Measurements from ENCODE around the gene TNKS2. TPM values are rescaled to one million over a fixed set of nuclear protein-coding genes. Genes with fewer than 3 reads are reported as not detected.
"Not testable (repeated sequence)": the region's sequence is repeated elsewhere in the genome, so short reads cannot be mapped to it uniquely, and the experiment has no call there.

The TNKS2 gene
- total RNA-seq, 1 donor from 2014 or later: 61.3 TPM

DNA sequence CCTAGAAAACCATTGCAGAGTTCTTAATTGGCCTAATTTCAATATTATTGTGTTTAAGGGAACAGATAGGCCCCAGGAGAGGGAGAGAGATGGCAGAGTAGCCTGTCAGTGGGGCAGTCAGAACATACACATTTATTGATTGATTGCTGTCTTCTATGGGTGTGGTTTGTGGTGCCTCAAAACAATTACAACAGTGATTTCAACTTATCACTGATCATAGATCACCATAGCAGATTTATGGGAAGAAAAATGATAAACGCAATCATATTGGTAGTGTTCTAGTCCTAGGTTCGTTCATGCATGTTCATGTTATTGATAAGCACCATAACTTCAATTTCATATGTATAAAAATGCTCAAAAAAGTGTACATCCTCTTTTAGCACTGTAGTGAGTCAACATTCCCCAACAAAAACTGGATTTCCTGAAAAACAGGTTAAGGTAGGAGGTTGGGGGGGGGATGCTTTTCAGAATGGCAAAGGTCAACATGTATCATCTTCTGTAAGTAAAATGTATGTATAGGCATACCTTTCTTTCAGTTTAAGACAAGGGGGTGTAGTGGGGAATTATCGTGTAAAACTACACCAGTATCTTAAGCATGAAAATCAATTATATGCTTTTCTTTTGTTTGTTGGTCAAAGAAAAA, 1.1 kb upstream of the TNKS2 start:
- DNase-seq: no peak

DNA sequence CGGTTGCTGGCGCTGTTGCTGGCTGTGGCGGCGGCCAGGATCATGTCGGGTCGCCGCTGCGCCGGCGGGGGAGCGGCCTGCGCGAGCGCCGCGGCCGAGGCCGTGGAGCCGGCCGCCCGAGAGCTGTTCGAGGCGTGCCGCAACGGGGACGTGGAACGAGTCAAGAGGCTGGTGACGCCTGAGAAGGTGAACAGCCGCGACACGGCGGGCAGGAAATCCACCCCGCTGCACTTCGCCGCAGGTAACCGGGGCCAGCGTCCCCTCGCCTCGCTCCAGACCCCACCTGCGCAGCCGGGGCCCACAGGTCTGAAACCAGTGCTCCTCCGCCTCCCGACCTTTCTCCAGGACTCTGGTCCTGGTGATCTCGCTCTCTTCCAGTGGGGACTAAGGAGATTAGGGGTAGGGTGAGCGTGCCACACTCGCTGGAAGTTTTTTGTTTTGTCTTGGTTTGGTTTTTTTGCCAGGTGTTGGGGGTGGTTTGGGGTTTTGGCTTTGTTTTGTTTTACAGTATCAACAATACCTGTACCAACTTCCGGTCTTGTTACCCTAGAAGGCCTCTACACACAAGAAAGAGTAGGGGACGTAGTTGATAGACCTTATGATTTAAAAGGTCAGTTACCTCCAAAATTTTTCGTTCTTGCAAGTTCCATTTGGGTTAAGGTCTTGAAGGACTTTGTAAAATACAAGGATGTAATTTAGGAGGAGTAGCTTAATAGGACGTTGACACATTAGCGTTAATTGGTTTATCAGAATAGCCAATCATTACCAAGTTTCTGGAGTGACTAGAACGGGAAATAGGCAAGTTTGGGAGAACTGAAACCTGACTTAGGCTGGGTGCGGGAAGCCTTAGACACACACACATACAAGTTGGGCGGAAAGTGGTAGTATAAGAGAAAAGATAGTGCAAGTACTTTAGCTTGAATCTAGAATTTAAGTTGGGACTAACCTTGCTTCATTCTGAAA, 704 bp downstream of the TNKS2 start:
- peak; percentile 74 for DNase-seq

- no peak for DNase-seq
These were observed 1.4 kb downstream of the TNKS2 start for GRCh38 chr10:91799612-91799975.

DNA sequence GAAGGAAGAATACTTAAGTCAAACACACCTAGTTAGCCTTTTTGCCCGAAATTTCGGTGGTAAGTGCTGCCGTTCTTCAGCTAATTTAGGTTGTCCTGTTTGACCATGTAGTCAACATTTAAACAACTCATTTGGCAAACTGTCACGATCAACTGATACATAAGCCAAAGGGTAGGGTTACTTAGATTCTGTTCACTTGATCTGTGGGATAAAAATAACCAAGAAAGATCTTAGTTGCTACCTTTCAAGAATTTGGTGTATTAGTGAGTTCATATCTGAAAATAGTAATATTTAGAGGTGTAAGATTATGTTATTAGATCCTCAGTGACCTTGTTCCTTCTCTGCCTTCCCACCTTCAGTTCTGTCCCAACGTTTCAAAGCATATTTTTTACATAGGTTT, 2.0 kb downstream of the TNKS2 start:
- no peak for DNase-seq

- no peak for DNase-seq
These were observed 2.5 kb downstream of the TNKS2 start for GRCh38 chr10:91800756-91801155.

DNA sequence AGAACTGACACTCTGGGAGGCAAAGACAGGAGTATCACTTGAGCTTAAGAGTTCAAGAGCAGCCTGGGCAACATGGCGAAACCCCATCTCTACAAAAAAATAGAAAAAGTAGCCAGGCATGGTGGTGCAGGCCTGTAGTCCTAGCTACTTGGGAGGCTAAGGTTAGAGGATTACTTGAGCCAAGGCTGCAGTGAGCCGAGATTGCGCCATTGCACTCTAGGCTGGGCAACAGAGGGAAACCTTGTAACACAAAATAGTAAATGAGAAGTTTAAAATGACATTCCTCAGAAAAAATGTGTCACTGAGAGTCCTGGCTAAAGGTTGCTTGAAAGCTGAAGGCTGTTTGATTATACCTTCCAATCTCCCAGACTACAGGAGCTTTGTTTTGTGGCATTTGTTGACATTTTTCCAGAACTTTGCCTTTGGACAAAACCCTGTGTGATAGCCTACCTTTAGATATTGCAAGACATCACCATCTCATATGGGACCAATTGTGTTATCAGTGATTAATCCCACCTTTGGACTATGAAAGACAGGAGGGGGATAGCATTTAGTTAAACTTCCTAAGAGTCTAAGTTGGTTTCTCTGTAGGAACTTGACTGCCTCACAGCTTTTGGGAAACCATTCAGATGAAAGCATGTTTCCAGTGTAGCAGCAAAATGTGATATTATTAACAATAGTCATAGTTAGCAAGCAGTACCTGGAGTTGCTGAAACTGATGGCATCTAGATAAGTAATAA, 5.3 kb downstream of the TNKS2 start:
- DNase-seq: no peak

GRCh38 chr10:91804126-91804510, 5.9 kb downstream of the TNKS2 start:
- DNase-seq: no peak

DNA sequence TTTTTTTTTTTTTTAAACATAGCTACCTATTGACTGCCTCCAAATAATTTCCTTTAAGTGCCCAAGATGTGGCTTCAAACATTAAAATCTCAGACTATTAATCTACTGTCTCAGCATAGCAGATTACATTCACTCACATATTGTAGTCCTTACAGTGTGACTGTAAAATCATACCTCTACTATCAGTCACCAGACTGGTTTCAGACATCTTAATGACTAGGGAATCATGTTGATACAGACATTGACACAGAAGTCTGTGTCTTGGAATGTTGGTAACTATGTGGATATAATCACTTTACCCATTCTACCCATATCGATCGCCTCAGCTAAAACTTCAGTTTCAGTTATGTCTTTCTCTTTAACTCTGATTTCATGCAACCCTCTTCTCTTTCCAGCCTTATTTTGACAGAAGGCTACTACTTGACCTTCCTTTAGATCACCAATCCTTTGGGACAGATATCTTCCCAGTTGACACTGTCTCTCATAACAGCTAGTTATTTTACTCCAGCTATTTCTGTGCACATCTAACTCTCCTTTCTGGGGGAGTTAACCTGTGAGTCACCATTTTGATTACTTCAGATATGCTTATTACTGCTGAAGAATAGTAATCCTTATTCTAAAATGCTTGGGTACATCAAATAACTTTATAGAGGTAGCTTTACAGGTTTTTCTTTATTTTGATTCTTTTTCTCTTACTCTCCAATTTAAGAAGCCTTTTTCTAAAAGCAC, 7.0 kb downstream of the TNKS2 start:
- no peak for DNase-seq

- not testable (repeated sequence) for DNase-seq
These were observed 9.0 kb downstream of the TNKS2 start for GRCh38 chr10:91807264-91807663.

DNA sequence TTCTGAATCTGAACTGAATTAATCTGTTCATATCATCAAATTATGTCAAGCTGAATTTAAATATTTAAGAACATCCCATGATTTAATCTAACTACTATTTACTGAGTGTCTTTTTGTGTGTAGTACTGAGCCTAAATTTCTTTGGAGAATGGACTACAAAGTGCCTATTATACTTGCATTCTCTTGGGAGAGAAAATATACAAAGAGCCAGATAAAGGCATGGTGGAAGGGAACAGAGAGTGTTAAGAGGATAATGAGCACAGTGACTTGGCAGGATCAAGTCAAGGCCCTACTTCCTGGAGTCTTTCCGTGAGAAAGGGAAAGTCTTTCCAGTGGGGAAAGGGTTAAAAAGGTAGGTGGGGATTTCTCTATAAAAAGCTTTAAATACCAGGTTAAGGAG, 15.0 kb downstream of the TNKS2 start:
- no peak for DNase-seq

GRCh38 chr10:91816981-91817380, 18.8 kb downstream of the TNKS2 start:
- DNase-seq: no peak

GRCh38 chr10:91820144-91820543, 21.9 kb downstream of the TNKS2 start:
- no peak for DNase-seq

DNA sequence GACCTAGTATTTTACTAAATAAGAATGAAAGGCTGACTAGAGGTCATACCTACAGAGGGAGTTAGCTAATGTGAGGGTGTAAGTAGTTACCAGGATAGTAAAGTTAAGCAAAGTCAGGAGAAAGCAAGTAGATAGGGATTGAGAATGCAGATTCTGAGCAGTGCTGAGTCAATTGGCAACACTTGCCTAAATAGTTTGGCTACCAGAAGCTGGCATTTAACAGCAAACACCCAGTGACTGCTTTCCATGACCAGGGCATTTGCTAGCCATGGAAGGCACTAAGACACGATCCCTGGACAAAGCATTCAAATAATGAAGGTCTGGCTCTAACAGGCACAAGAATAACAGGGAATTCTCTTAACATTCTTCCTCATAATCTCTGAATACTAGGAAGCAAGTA, 25.9 kb downstream of the TNKS2 start:
- no peak for DNase-seq

DNA sequence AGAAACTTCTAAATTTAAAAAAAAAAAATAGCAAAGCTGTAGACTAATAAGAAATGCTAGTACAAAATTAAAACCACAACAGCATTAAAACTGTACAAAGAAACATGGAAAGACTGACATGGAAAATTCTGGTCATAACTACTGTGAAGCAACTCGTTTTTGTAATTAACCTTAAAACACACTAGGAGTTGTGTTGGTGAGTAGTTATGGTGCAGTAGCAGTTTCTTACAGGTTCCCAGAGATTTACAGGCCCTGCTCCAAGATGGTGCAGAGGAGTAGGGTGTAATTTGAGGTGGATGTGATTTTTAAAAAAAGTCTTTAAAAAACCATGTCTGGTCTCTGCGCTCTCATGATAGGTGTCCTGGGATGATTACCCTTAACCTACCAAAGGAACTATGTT, 31.0 kb downstream of the TNKS2 start:
- DNase-seq: no peak

- DNase-seq: no peak
These were observed 40.0 kb downstream of the TNKS2 start for GRCh38 chr10:91838199-91838598.

DNA sequence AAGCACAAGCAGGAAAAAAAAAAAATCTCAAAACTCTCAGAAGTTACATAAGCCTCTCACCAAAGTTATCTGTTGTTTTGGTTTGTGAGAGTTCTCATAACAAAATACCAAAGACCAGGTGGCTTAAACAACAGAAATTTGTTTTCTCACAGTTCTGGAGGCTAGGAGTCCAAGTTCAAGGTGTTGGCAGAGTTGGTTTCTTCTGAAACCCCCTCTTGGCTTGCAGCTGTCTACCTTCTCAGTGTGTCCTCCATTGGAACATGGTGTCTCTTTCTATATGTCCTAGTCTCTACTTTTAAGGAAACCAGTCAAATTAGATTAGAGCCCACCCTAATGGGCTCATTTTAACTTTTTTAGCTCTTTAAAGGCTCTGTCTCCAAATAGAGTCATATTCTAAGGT, 44.9 kb downstream of the TNKS2 start:
- no peak for DNase-seq

DNA sequence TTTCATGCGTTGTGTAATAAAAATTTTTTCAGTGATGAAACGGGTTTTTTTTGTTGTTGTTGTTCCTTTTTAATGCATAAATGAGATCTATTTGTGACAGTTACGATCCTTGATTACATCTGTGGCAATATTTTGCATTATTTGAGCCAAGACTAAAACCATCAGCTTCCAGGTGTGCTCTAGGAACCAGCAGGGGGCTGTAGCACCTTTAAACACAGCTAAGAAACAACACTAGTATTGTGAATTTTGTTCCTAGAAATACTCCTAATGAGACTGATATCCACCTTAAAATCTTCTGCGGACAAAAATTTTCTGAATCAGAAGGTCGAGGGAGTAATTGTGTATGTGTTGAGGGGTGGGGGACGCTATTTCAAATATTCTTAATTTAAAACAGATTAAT, 58.4 kb downstream of the TNKS2 start:
- DNase-seq: no peak

- DNase-seq: no peak
These were observed 62.7 kb downstream of the TNKS2 start for GRCh38 chr10:91860885-91861284.

GRCh38 chr10:91864099-91864498, 65.9 kb downstream of the TNKS2 start:
- DNase-seq: peak; percentile 47

- peak; percentile 12 for DNase-seq
These were observed 66.5 kb downstream of the TNKS2 start for GRCh38 chr10:91864744-91865143.

DNA sequence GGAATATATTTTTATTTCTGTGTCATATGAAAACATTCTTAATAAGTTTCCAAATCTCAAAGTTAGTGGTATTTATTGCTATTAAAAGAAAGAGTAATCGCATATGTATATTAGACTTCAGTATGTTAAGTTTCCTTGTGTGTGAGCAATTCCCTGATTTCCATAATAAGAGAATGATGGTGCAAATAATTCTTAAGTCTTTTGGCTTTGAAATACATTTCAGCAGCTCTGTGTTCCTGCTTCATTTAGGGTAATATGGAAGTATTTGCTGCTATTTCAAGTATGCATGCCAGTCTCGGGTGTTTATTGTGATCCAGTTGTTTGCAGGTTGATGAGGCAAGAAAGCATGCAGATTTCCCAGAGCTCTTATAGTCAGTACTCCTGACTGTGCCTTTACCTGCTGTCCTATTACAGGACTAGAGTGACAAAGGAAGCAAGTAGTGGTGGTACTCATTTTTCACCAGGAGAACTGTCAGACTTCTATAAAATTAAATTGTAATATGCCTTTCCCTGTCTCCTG, 67.4 kb downstream of the TNKS2 start:
- DNase-seq: no peak

GRCh38 chr10:91875156-91875555, 76.9 kb downstream of the TNKS2 start:
- DNase-seq: no peak
